Keratinocyte (primary cell): ENCODE results near the gene CYP4A11.
"Not testable (repeated sequence)": the region's sequence is repeated elsewhere in the genome, so short reads cannot be mapped to it uniquely, and the experiment has no call there.

Experiments used
- CTCF ChIP-seq, 3 experiments: IDR thresholded peaks in 1 of 3; conservative IDR thresholded peaks in 1 of 3; optimal IDR thresholded peaks in 1 of 3; 2 replicates in 2 of 3; 3 replicates in 1 of 3; pipeline versions ENCODE3 to v1.5.1; 2011; ENCODE audit warnings: low read length in 3 of 3, mild to moderate bottlenecking in 3 of 3, moderate library complexity in 2 of 3, control low read depth in 1 of 3, inconsistent platforms in 1 of 3; ENCODE audit not compliant: insufficient read depth in 2 of 3; ENCODE audit errors: extremely low read depth in 1 of 3
- EZH2 ChIP-seq: IDR thresholded peaks from one replicate; pipeline ENCODE4 v1.6.1; 2012; ENCODE audit warnings: inconsistent platforms, mild to moderate bottlenecking, low read length, moderate library complexity

GRCh38 chr1:46934852-46935251 is 6.4 kb downstream of the CYP4A11 start:
- peak; percentile 35 to 59 (median 44) for TF ChIP-seq CTCF (optimal IDR thresholded peaks at IDR 0.05 in 1 of 3, IDR thresholded peaks at IDR 0.05 in 1 of 3, conservative IDR thresholded peaks at IDR 0.05 in 1 of 3; ENCODE audit: extremely low read depth in 1 of 3, insufficient read depth in 2 of 3, low read length in 3 of 3)
- TF ChIP-seq EZH2: not testable (repeated sequence)
